ENCODE data around the gene WNK2. TPM values are rescaled to one million over a fixed set of nuclear protein-coding genes. Genes with fewer than 3 reads are reported as not detected.

The WNK2 gene
- total and polyA plus RNA-seq, 2 donors (not counting 3 experiments of a cell fraction or from before 2014, with no cell fraction given): not detected

DNA sequence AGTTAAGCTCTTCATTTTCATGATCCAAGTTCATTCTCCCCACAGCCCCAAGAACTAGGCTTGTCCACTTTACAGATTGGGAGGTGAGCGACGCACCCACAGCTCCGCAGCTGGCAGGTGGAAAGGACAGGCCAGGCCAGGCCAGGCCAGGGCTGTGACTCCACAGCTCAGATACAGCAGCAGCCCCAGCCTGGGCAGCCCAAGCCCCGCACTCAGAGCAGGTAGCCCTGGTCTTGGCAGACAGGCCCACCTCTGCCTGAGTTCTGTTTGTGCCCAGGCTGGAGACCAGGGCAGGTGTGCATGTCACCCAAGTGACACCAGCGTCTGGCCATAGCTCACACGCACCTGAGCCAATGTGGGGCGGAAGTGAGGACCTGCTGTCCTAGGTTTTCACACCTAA is 124.7 kb downstream of the WNK2 start:
- dilution Hi-C loops (cut with MboI; ENCODE audit: extremely low pct_ligation_motif_present, low sequenced_read_pairs): no loop called here
- FAIRE-seq (no peak), DNase-seq (ENCODE audit: low read depth, low spot score) (no peak)
- Histone ChIP-seq H4K20me1 (replicated peaks; ENCODE audit: control insufficient read depth, extremely low read depth, insufficient read depth, low read length) (no peaks in the 10 kb centered on the region), H3K9ac (replicated peaks; ENCODE audit: extremely low read depth, insufficient read depth, low read length) (no peak overlapping the region), H2AFZ (ENCODE audit: low read depth, low read length) (no peak overlapping the region), H3K27me3 (ENCODE audit: control insufficient read depth in 2 of 2, insufficient read depth in 2 of 2, low read length in 2 of 2) (no peaks in the 10 kb centered on the region), H3K4me3 (replicated peaks in 1 of 3; ENCODE audit: insufficient read depth in 1 of 3, low read depth in 1 of 3, low read length in 3 of 3) (no peak overlapping the region), H3K27ac (ENCODE audit: insufficient read depth, low read depth, low read length) (no peak overlapping the region), H3K4me2 (ENCODE audit: insufficient read depth, low read length) (no peak overlapping the region), H3K9me3 (replicated peaks; ENCODE audit: control insufficient read depth, insufficient read depth, low read length) (no peaks in the 10 kb centered on the region), H3K36me3 (ENCODE audit: control insufficient read depth in 2 of 2, extremely low read depth in 1 of 2, insufficient read depth in 2 of 2, low read length in 2 of 2) (no peaks in the 10 kb centered on the region), H3K79me2 (ENCODE audit: control insufficient read depth, insufficient read depth, low read length) (no peaks in the 10 kb centered on the region), H3K4me1 (ENCODE audit: control insufficient read depth, extremely low read depth, insufficient read depth, low read length) (peaks cover 9% of the 10 kb centered on the region), H3K9me1 (replicated peaks; ENCODE audit: control insufficient read depth, extremely low read depth, insufficient read depth, low read length) (no peaks in the 10 kb centered on the region)
- ChIA-PET CTCF (interaction anchor here (1.8 to 2.7 kb wide), 2 partner anchors 200 to 305 kb away, joined by 6 to 9 read pairs; no protein-coding TSS in a partner anchor), POLR2A (no interaction called here)
- no TSS peak for BruUV-seq (replicated peaks)
- TF ChIP-seq POLR2A (IDR thresholded peaks at IDR 0.05; ENCODE audit: low read depth, low read length): no peak
- TF ChIP-seq POLR2AphosphoS5 (IDR thresholded peaks at IDR 0.05; ENCODE audit: insufficient read depth, low read depth, low read length): no peak
- no peak for TF ChIP-seq JUN (IDR thresholded peaks at IDR 0.05; ENCODE audit: borderline replicate concordance, insufficient read depth, insufficient read length, low read depth)
- no peak for TF ChIP-seq GATA2 (IDR thresholded peaks at IDR 0.05; ENCODE audit: insufficient read depth, insufficient read length, low read depth, low read length)
- TF ChIP-seq MYC (IDR thresholded peaks at IDR 0.05; ENCODE audit: low read depth, low read length): no peak
- TF ChIP-seq FOS (IDR thresholded peaks at IDR 0.05; ENCODE audit: borderline replicate concordance, insufficient read depth, low read length): no peak
- TF ChIP-seq EZH2 (IDR thresholded peaks at IDR 0.05; ENCODE audit: borderline replicate concordance, low read depth, low read length, severe bottlenecking): no peak
- TF ChIP-seq, protein P1, sequence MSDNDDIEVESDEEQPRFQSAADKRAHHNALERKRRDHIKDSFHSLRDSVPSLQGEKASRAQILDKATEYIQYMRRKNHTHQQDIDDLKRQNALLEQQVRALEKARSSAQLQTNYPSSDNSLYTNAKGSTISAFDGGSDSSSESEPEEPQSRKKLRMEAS (IDR thresholded peaks at IDR 0.05; ENCODE audit: insufficient read depth, insufficient read length): no peak
- TF ChIP-seq, protein P2, sequence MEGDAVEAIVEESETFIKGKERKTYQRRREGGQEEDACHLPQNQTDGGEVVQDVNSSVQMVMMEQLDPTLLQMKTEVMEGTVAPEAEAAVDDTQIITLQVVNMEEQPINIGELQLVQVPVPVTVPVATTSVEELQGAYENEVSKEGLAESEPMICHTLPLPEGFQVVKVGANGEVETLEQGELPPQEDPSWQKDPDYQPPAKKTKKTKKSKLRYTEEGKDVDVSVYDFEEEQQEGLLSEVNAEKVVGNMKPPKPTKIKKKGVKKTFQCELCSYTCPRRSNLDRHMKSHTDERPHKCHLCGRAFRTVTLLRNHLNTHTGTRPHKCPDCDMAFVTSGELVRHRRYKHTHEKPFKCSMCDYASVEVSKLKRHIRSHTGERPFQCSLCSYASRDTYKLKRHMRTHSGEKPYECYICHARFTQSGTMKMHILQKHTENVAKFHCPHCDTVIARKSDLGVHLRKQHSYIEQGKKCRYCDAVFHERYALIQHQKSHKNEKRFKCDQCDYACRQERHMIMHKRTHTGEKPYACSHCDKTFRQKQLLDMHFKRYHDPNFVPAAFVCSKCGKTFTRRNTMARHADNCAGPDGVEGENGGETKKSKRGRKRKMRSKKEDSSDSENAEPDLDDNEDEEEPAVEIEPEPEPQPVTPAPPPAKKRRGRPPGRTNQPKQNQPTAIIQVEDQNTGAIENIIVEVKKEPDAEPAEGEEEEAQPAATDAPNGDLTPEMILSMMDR (IDR thresholded peaks at IDR 0.05; ENCODE audit: extremely low read depth in 1 of 2, insufficient read depth in 1 of 2, low read depth in 1 of 2, low read length in 2 of 2): no peak
- intact Hi-C loops (cut with micrococcal nuclease): no loop called here

Measured in endothelial cell of umbilical vein (primary cell).